Heart left ventricle (tissue), 13 donors: ENCODE results near the gene NLRP9.

ENCODE experiments used
- CTCF ChIP-seq, 12 donors: fragments of 200-600 bp; sonication (generic) in 4 of 12; IDR thresholded peaks; one replicate each; pipeline versions ENCODE4 v1.5.0 to v1.8.0; 2018 to 2022; ENCODE audit warnings: antibody characterized with exemption in 12 of 12, mild to moderate bottlenecking in 5 of 12
- POLR2A ChIP-seq, 2 donors: fragments of 450-650 bp; IDR thresholded peaks; one replicate each; pipeline ENCODE4 v1.6.1; 2017; ENCODE audit warnings: antibody characterized with exemption in 2 of 2, mild to moderate bottlenecking in 2 of 2, moderate library complexity in 2 of 2
- donor health status: ischemic (EF 13 %, LVEDD 7.1; RV severe dilation, severe dysfunction).
- donor health status: DM: no; HTN: yes; CAD: no.
- donor health status: DM: no; HTN: no; CAD: no.
- donor health status: ischemic (EF 25% LVEDD 6.9; RV normal size, moderate dysfunction).
- donor health status: ischemic (EF 25% LVEDD 5.7; RV mildly dilated, moderate dysfunction).
- donor health status: ischemic (EF 35%, LVEDD 5.7; RV mildly dilated, moderate dysfunction).
- donor health status: nonischemic (EF 11% LVEDD 7.7; RV severe dilation, severe dysfunction).
- donor health status: DM: yes; HTN: yes; CAD: no.
- donor health status: PGD.
- donor health status: ischemic (EF 29% LVEDD 5.4; RV normal size, mild dysfunction).
- donor health status: nonischemic (EF 23%, LVEDD 6.1; RV moderate dilation, normal function).

- TF ChIP-seq CTCF (IDR thresholded peaks at IDR 0.05) (no peak), POLR2A (IDR thresholded peaks at IDR 0.05) (no peak)
Measured at GRCh38 chr19:55667511-55667910, 70.7 kb downstream of the NLRP9 start.
